GM11168 (cell line): Measurements from ENCODE around the gene NLRP2B.
"Not testable (repeated sequence)": the region's sequence is repeated elsewhere in the genome, so short reads cannot be mapped to it uniquely, and the experiment has no call there.

Experiments used
- in situ Hi-C: fragments of 300-500 bp; cut with MboI; formaldehyde crosslinking; loops from one replicate; pipeline ENCODE4 v1.12.0; 2022; ENCODE audit warnings: low sequenced_read_pairs; ENCODE audit not compliant: unreplicated experiment

Gene NLRP2B

DNA sequence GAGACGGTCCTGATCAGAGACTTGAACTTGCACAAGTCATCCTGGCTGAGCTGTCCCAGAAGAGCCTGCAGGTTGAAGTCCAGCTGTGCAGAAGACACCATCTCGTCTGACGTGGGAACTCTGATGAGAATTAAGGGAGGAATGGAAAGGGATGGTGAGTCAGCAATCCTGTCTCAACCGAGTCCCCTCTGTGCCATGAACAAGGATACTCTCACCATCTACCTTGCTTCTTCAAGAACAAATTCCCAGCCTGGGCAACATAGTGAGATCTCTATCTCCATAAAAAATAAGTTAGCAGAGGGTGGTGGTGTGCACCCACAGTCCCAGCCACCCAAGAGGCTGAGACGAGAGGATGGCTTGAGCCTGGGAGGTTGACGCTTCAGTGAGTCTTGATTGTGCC is at the start of gene NLRP2B:
Gene NLRP2B, minus strand, starts transcription at position 101 of the 400 bp plus-strand sequence.
- in situ Hi-C loops = no loop called here

DNA sequence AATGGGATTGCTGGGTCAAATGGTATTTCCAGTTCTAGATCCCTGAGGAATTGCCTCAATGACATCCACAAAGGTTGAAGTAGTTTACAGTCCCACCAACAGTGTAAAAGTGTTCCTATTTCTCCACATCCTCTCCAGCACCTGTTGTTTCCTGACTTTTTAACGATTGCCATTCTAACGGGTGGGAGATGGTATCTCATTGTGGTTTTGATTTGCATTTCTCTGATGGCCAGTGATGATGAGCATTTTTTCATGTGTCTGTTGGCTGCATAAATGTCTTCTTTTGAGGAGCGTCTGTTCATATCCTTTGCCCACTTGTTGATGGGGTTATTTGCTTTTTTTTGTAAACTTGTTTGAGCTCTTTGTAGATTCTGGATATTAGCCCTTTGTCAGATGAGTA is 45.9 kb upstream of the NLRP2B start:
- in situ Hi-C loops = not testable (repeated sequence)

DNA sequence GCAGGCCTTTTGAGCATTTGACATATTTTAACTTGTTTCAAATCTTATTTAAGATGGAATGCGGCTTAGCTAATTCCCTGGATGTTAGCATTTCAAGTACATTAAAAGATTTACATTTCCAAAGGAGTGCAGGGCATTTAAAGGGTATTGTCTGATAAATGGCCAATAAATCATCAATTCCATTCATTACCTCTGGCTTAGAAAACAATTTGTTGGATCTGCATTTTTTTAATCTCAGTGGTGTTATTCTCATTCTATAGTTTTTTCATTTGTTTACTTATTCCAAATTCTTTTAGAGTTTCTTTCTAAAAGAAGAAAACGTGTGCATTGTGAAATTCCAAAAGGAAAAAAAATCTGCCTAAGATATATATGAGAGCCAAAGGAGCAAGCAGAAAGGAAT is 1.3 kb upstream of the NLRP2B start:
- in situ Hi-C loops = no loop called here

GRCh38 chrX:57678686-57679428 is 1.2 kb downstream of the NLRP2B start:
- in situ Hi-C loops = no loop called here

- in situ Hi-C loops = no loop called here
Observed at GRCh38 chrX:57677132-57677858, 2.8 kb downstream of the NLRP2B start.

- in situ Hi-C loops = no loop called here
Observed at GRCh38 chrX:57675320-57675719, 4.7 kb downstream of the NLRP2B start.

DNA sequence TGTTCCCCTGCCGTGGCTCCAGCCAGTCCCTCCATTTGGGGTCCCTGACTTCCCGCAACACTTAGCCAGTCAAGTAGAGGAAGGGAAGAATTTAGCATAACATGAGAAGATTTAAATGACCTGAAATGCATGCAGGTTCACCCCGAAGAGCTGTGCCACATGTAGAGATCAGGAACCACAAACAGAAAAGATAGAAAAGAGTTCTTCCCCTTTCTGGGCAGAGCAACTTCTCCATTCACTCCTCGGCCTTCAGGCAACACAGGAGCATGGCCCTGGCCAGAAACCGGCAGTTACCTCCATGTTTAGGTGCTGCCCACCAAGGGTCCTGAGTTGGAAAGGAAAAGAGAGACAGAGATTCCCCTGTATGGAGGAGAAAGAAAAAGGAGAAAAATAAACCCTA is 5.2 kb downstream of the NLRP2B start:
- in situ Hi-C loops = no loop called here

DNA sequence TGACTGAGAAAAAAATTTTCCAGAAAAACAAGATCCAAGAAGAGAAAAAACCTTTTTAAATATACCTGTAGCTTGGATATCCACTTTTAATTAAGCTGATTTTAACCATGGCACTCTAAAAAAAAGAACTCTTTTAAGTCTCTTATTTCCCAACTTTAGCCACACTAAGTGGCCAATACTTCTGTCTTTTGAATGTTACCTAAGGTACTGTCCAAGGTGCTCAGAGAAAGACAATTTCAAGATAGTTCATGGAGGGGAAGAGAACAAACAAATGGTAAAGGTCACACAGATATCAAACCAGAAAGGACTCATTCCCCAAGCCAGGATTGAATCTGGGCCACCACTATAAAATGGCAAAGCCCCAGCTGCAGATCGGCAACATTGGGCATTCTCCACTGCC is 10.1 kb downstream of the NLRP2B start:
- in situ Hi-C loops = no loop called here

- in situ Hi-C loops = no loop called here
Observed at GRCh38 chrX:57667010-57667409, 13.1 kb downstream of the NLRP2B start.

GRCh38 chrX:57655065-57655464 is 25.0 kb downstream of the NLRP2B start:
- in situ Hi-C loops = no loop called here

GRCh38 chrX:57652705-57653104 is 27.4 kb downstream of the NLRP2B start:
- in situ Hi-C loops = no loop called here

DNA sequence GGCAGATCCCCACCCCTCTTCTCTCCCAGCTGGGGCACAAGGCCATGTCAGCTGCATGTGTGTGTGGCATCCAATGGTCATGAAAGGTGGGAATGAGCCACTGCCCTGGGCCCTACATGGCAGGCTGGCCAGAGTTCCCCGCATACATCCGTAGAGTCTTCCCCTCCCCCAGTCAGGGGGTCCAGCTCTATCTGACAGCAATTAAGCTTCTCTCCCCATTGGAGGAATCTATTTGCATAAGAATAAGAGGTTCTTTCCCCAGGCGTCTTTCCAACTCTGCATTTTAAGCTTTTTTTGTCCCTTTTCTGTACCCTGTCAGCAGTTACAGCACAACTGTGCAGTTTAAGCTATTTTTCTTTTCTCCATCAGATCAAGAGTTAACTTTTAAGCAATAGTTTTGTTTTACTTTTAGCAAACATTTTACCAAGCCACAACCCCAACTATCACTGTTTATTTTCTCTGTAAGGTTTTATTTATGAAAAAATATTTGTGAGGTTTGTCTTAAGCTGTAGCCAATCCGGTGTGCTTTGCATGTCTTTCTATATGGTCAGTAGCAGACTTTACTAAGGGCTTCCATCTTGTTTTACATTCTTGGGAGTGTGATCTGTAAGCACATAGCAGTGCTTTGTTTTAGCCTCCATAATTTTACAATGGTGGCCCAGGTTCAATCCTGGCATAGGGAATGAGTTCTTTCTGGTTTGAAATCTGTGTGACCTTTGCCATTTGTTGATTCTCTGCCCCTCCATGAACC is 28.7 kb downstream of the NLRP2B start:
- in situ Hi-C loops = no loop called here

DNA sequence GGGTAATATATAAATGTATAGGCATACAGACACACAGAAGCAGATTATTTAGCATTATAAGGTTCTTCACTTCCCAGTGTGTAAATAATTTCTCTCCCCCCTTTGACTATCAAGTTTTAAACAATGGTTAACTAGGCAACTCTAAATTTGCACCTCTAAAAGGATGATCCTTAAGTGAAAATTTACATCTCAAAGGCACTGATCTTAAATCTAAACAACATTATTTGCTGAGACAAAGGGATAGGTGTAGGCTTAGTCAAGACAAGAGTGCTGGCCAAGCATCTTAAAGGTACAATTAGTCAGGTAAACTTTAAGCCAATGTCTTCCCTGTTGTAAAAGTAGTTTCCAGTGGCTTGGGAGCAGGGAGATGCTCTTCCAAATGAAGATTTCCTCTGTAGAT is 33.0 kb downstream of the NLRP2B start:
- in situ Hi-C loops = no loop called here

DNA sequence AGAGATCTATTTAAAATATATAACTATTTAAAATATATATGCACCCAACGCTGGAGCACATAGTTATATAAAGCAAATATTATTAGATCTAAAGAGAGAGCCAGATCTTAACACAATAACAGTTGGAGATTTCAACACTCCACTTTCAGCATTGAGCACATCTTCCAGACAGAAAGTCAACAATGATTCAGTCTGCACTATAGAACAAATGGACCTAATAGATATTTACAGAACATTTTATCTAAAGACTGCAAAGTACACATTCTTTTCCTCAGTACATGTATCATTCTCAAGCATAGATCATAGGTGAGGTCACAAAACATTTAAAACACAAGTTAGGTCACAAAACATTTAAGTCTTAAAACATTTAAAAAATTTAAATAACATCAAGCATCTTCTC is 36.4 kb downstream of the NLRP2B start:
- in situ Hi-C loops = no loop called here

DNA sequence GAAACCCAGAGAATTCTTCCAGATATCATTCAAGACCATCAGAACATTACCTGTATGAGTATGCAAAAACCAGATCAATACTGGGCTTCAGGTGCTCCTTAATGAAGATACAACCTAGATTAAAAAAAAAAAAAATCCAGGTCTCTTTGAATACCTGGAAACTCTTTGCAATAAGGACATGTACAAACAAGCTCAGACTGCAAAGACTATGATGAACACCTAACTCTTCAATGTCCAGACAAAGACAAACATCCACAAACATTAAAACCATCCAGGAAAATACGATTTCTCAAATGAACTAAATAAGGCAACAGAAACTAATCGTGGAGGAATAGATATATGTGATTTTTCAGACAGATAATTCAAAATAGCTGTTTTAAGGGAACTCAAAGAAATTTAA is 38.7 kb downstream of the NLRP2B start:
- in situ Hi-C loops = no loop called here

GRCh38 chrX:57640674-57641016 is 39.4 kb downstream of the NLRP2B start:
- in situ Hi-C loops = no loop called here

GRCh38 chrX:57629438-57629837 is 50.6 kb downstream of the NLRP2B start:
- in situ Hi-C loops = not testable (repeated sequence)
